ENCODE data around the gene MAPKAPK3.

GRCh38 chr3:50658831-50659230 lies 41.9 kb downstream of the MAPKAPK3 start:
- TF ChIP-seq EZH2 (IDR thresholded peaks at IDR 0.05; ENCODE audit: insufficient read depth, poor library complexity, severe bottlenecking): no peak
- TF ChIP-seq EZH2phosphoT487 (IDR thresholded peaks at IDR 0.05; ENCODE audit: insufficient read depth, low read depth): no peak

Measured in GM23248 (cell line).